Measurements from ENCODE around the gene SRMS. TPM values are rescaled to one million over a fixed set of nuclear protein-coding genes. Genes with fewer than 3 reads are reported as not detected.

Gene SRMS
- total RNA-seq, 1 experiment from 2014 or later, result 1.4 TPM

GRCh38 chr20:63568986-63569949 lies 21.7 kb upstream of the SRMS start:
- Mint-ChIP-seq H3K27ac (ENCODE audit: low read depth, unreplicated experiment) (no peak overlapping the region), H3K36me3 (ENCODE audit: insufficient read depth, unreplicated experiment) (no peaks in the 10 kb centered on the region), H3K27me3 (ENCODE audit: insufficient read depth, unreplicated experiment) (no peaks in the 10 kb centered on the region), H3K9me3 (ENCODE audit: unreplicated experiment) (no peaks in the 10 kb centered on the region), H3K4me1 (ENCODE audit: insufficient read depth, unreplicated experiment) (no peaks in the 10 kb centered on the region), H3K4me3 (ENCODE audit: unreplicated experiment) (no peak overlapping the region)
- BruUV-seq (replicated peaks), result no TSS peak
- DNase-seq (ENCODE audit: unreplicated experiment), result no peak
- ChIA-PET POLR2A (interaction anchor here (0.7 kb wide), 2 partner anchors 24 to 296 kb away, joined by 3 read pairs; partner anchors contain the start of gene TPD52L2), CTCF (interaction anchor here (1.8 kb wide), 1 partner anchor 12 kb away, joined by 4 read pairs; no protein-coding TSS in a partner anchor)
- intact Hi-C loops (cut with micrococcal nuclease), result no loop called here
- TF ChIP-seq CTCF (IDR thresholded peaks at IDR 0.05; ENCODE audit: unreplicated experiment), result no peak

GRCh38 chr20:63568170-63568981 lies 20.8 kb upstream of the SRMS start:
- Mint-ChIP-seq H3K9me3 (ENCODE audit: unreplicated experiment) (no peaks in the 10 kb centered on the region), H3K4me1 (ENCODE audit: insufficient read depth, unreplicated experiment) (no peaks in the 10 kb centered on the region), H3K36me3 (ENCODE audit: insufficient read depth, unreplicated experiment) (no peaks in the 10 kb centered on the region), H3K27me3 (ENCODE audit: insufficient read depth, unreplicated experiment) (no peaks in the 10 kb centered on the region), H3K27ac (ENCODE audit: low read depth, unreplicated experiment) (no peak overlapping the region), H3K4me3 (ENCODE audit: unreplicated experiment) (no peak overlapping the region)
- no TSS peak for BruUV-seq (replicated peaks)
- CTCF ChIA-PET, result interaction anchor here (1.8 kb wide), 1 partner anchor 13 kb away, joined by 4 read pairs; no protein-coding TSS in a partner anchor
- intact Hi-C loops (cut with micrococcal nuclease), result no loop called here
- POLR2A ChIA-PET, result interaction anchor here (0.7 to 1.1 kb wide), 3 partner anchors 23 to 297 kb away, joined by 3 read pairs; partner anchors contain the start of gene TPD52L2
- TF ChIP-seq CTCF (IDR thresholded peaks at IDR 0.05; ENCODE audit: unreplicated experiment), result no peak
- DNase-seq (ENCODE audit: unreplicated experiment), result no peak

- Mint-ChIP-seq H3K4me3 (ENCODE audit: unreplicated experiment) (no peak overlapping the region), H3K4me1 (ENCODE audit: insufficient read depth, unreplicated experiment) (no peaks in the 10 kb centered on the region), H3K36me3 (ENCODE audit: insufficient read depth, unreplicated experiment) (no peaks in the 10 kb centered on the region), H3K27me3 (ENCODE audit: insufficient read depth, unreplicated experiment) (no peaks in the 10 kb centered on the region), H3K27ac (ENCODE audit: low read depth, unreplicated experiment) (no peak overlapping the region), H3K9me3 (ENCODE audit: unreplicated experiment) (no peaks in the 10 kb centered on the region)
- intact Hi-C loops (cut with micrococcal nuclease), result no loop called here
- TF ChIP-seq CTCF (IDR thresholded peaks at IDR 0.05; ENCODE audit: unreplicated experiment), result no peak
- CTCF ChIA-PET, result interaction anchor here (1.8 kb wide), 1 partner anchor 13 kb away, joined by 4 read pairs; no protein-coding TSS in a partner anchor
- POLR2A ChIA-PET, result interaction anchor here (0.6 to 1.1 kb wide), 2 partner anchors 13 to 30 kb away, joined by 3 to 4 read pairs; no protein-coding TSS in a partner anchor
- BruUV-seq (replicated peaks), result no TSS peak
- no peak for DNase-seq (ENCODE audit: unreplicated experiment)
Observed at GRCh38 chr20:63567386-63568169, 20.0 kb upstream of the SRMS start.
